Dermis blood vessel endothelial cell (primary cell): ENCODE measurements around the gene PDE8B. TPM values are rescaled to one million over a fixed set of nuclear protein-coding genes. Genes with fewer than 3 reads are reported as not detected.

Experiments used
- DNase-seq: peaks from one replicate; pipeline ENCODE4 v3.0.0; 2010
- total RNA-seq: library from RNA; depleted of rRNA; stranded (reverse); fragments of >200 nt; gene quantifications from 2 replicates; pipeline ENCODE4 v1.2.3, GENCODE V29; 2014

The PDE8B gene
- total RNA-seq, 1 donor from 2014 or later, result under 0.01 TPM

- no peak for DNase-seq
These were observed 81.7 kb downstream of the PDE8B start for GRCh38 chr5:77292026-77292757.

- no peak for DNase-seq
These were observed 83.7 kb downstream of the PDE8B start for GRCh38 chr5:77294185-77294584.

GRCh38 chr5:77295863-77296378 lies 85.4 kb downstream of the PDE8B start:
- DNase-seq, result no peak

- DNase-seq, result no peak
These were observed 87.7 kb downstream of the PDE8B start for GRCh38 chr5:77298146-77298545.

GRCh38 chr5:77300451-77300850 lies 90.0 kb downstream of the PDE8B start:
- no peak for DNase-seq

GRCh38 chr5:77301447-77301883 lies 91.0 kb downstream of the PDE8B start:
- DNase-seq, result no peak

- no peak for DNase-seq
These were observed 91.8 kb downstream of the PDE8B start for GRCh38 chr5:77302247-77302646.

GRCh38 chr5:77302653-77303052 lies 92.2 kb downstream of the PDE8B start:
- no peak for DNase-seq

GRCh38 chr5:77304388-77304787 lies 93.9 kb downstream of the PDE8B start:
- DNase-seq, result no peak

GRCh38 chr5:77305222-77305846 lies 94.9 kb downstream of the PDE8B start:
- no peak for DNase-seq

GRCh38 chr5:77305956-77306355 lies 95.5 kb downstream of the PDE8B start:
- DNase-seq, result no peak

GRCh38 chr5:77306531-77306930 lies 96.1 kb downstream of the PDE8B start:
- no peak for DNase-seq

- DNase-seq, result no peak
These were observed 97.9 kb downstream of the PDE8B start for GRCh38 chr5:77308154-77308960.

GRCh38 chr5:77309140-77309539 lies 98.7 kb downstream of the PDE8B start:
- no peak for DNase-seq

GRCh38 chr5:77310494-77311213 lies 100.2 kb downstream of the PDE8B start:
- DNase-seq, result no peak

GRCh38 chr5:77311214-77311571 lies 100.7 kb downstream of the PDE8B start:
- DNase-seq, result no peak

- DNase-seq, result no peak
These were observed 101.9 kb downstream of the PDE8B start for GRCh38 chr5:77312413-77312812.

- no peak for DNase-seq
These were observed 106.6 kb downstream of the PDE8B start for GRCh38 chr5:77316871-77317661.

- no peak for DNase-seq
These were observed 107.6 kb downstream of the PDE8B start for GRCh38 chr5:77318060-77318459.

- DNase-seq, result no peak
These were observed 108.8 kb downstream of the PDE8B start for GRCh38 chr5:77319117-77319804.

- no peak for DNase-seq
These were observed 111.4 kb downstream of the PDE8B start for GRCh38 chr5:77321793-77322394.
